ENCODE measurements around the gene SRF.

DNA sequence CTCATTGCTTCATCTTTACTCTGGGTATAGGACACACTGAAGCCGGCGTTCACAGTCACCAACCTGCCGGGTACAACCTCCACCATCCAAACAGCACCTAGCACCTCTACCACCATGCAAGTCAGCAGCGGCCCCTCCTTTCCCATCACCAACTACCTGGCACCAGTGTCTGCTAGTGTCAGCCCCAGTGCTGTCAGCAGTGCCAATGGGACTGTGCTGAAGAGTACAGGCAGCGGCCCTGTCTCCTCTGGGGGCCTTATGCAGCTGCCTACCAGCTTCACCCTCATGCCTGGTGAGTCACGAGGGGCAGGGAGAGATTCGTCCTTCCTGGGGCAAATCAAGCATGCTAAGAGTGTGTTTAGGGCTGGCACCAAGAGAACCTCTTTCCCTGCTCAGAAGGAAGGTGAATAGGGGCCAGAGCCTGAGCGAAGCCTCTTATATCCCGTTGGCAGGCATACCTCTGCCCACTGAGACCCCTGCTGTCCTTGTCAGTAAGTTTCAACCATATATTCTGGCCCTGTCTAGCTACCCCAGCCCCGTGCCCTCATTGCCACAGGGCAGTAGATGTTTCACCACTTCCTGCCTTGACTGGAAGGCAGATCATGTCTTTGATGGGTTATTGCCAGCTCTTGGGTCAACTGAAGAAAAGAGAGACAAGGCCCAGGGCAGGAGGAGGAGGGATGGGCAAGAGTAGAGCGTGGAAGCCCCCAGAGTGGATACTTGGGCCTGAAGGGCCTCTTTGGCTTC, 4.8 kb downstream of the SRF start:
- TF ChIP-seq, protein P1, sequence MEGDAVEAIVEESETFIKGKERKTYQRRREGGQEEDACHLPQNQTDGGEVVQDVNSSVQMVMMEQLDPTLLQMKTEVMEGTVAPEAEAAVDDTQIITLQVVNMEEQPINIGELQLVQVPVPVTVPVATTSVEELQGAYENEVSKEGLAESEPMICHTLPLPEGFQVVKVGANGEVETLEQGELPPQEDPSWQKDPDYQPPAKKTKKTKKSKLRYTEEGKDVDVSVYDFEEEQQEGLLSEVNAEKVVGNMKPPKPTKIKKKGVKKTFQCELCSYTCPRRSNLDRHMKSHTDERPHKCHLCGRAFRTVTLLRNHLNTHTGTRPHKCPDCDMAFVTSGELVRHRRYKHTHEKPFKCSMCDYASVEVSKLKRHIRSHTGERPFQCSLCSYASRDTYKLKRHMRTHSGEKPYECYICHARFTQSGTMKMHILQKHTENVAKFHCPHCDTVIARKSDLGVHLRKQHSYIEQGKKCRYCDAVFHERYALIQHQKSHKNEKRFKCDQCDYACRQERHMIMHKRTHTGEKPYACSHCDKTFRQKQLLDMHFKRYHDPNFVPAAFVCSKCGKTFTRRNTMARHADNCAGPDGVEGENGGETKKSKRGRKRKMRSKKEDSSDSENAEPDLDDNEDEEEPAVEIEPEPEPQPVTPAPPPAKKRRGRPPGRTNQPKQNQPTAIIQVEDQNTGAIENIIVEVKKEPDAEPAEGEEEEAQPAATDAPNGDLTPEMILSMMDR (IDR thresholded peaks at IDR 0.05), result no peak
- TF ChIP-seq POLR2A (IDR thresholded peaks at IDR 0.05) (no peak), EP300 (IDR thresholded peaks at IDR 0.05) (no peak)
